ENCODE data around the gene BIRC7. TPM values are rescaled to one million over a fixed set of nuclear protein-coding genes. Genes with fewer than 3 reads are reported as not detected.

The BIRC7 gene
- total and polyA plus RNA-seq, 10 donors, result 0.40 to 2.9 (median 1.2) TPM; not detected in 2

GRCh38 chr20:63233061-63233344, 2.7 kb upstream of the BIRC7 start:
- 65 to 90% (median 84%) methylated on average over 2 to 3 of the region's 3 CpGs for WGBS, 5 donors
- Histone ChIP-seq H3K4me1 (peaks cover 0 to 27% (median 10%) of the 10 kb centered on the region in 6 donors), H3K36me3 (no peaks in the 10 kb centered on the region), H3K27ac (no peak overlapping the region), H3K27me3 (replicated peaks in 1 of 7) (peaks cover 0 to 96% (median 56%) of the 10 kb centered on the region in 7 donors), H3K4me3 (no peak overlapping the region), H3K9me3 (no peaks in the 10 kb centered on the region)
- intact Hi-C loops (cut with DNase I; ENCODE audit: low total_unique reads), result no loop called here
- no peak for DNase-seq
- TF ChIP-seq POLR2AphosphoS5 (IDR thresholded peaks at IDR 0.05) (no peak), CTCF (IDR thresholded peaks at IDR 0.05 in 8 of 11, conservative IDR thresholded peaks at IDR 0.05 in 3 of 11) (no peak), POLR2A (IDR thresholded peaks at IDR 0.05) (no peak)

GRCh38 chr20:63233924-63234323, 1.8 kb upstream of the BIRC7 start:
- DNase-seq, result no peak
- Histone ChIP-seq H3K4me3 (no peak overlapping the region), H3K36me3 (no peaks in the 10 kb centered on the region), H3K4me1 (peaks cover 0 to 35% (median 14%) of the 10 kb centered on the region in 6 donors), H3K9me3 (no peaks in the 10 kb centered on the region), H3K27me3 (replicated peaks in 1 of 7) (peaks cover 0 to 89% (median 49%) of the 10 kb centered on the region in 7 donors), H3K27ac (no peak overlapping the region)
- 84 to 91% (median 86%) methylated on average over 16 to 17 of the region's 17 CpGs for WGBS, 5 donors
- intact Hi-C loops (cut with DNase I; ENCODE audit: low total_unique reads), result no loop called here
- no peak for TF ChIP-seq CTCF (IDR thresholded peaks at IDR 0.05 in 8 of 11, conservative IDR thresholded peaks at IDR 0.05 in 3 of 11)
- TF ChIP-seq POLR2A (IDR thresholded peaks at IDR 0.05), result no peak
- no peak for TF ChIP-seq POLR2AphosphoS5 (IDR thresholded peaks at IDR 0.05)

- intact Hi-C loops (cut with DNase I; ENCODE audit: low total_unique reads), result no loop called here
- Histone ChIP-seq H3K27me3 (replicated peaks in 1 of 7) (peaks cover 0 to 80% (median 42%) of the 10 kb centered on the region in 7 donors), H3K27ac (no peak overlapping the region), H3K4me1 (peaks cover 0 to 44% (median 19%) of the 10 kb centered on the region in 6 donors), H3K36me3 (no peaks in the 10 kb centered on the region), H3K9me3 (no peaks in the 10 kb centered on the region), H3K4me3 (no peak overlapping the region)
- 23 to 38% (median 26%) methylated on average over 13 to 20 of the region's 20 CpGs for WGBS, 5 donors
- no peak for TF ChIP-seq POLR2A (IDR thresholded peaks at IDR 0.05)
- TF ChIP-seq CTCF (IDR thresholded peaks at IDR 0.05 in 8 of 11, conservative IDR thresholded peaks at IDR 0.05 in 3 of 11), result peak in 1 of 11 experiments; percentile 6
- DNase-seq, result no peak
Measured at GRCh38 chr20:63234693-63235398, 859 bp upstream of the BIRC7 start.

- peaks cover 0 to 67% (median 29%) of the 10 kb centered on the region in 7 donors for H3K27me3 ChIP-seq (replicated peaks in 1 of 7)
- no peak for DNase-seq
- H3K36me3 ChIP-seq, result no peaks in the 10 kb centered on the region
- H3K4me3 ChIP-seq, result no peak overlapping the region
- intact Hi-C loops (cut with DNase I; ENCODE audit: low total_unique reads), result no loop called here
- TF ChIP-seq CTCF (IDR thresholded peaks at IDR 0.05 in 8 of 11, conservative IDR thresholded peaks at IDR 0.05 in 3 of 11) (no peak), POLR2A (IDR thresholded peaks at IDR 0.05) (no peak), POLR2AphosphoS5 (IDR thresholded peaks at IDR 0.05) (no peak)
- H3K9me3 ChIP-seq, result no peaks in the 10 kb centered on the region
- peak overlapping the region in 1 of 8 donors; percentile 8 for H3K27ac ChIP-seq
- peaks cover 0 to 58% (median 24%) of the 10 kb centered on the region in 6 donors for H3K4me1 ChIP-seq
- 83 to 89% (median 86%) methylated on average over 8 to 26 of the region's 26 CpGs for WGBS, 5 donors
Measured at GRCh38 chr20:63236116-63236837, 572 bp downstream of the BIRC7 start.
